Measurements from ENCODE around the gene PPP1R13L. TPM values are rescaled to one million over a fixed set of nuclear protein-coding genes. Genes with fewer than 3 reads are reported as not detected.

The PPP1R13L gene
- total RNA-seq, 4 donors from 2014 or later, result 5.5 to 15.5 (median 9.3) TPM

DNA sequence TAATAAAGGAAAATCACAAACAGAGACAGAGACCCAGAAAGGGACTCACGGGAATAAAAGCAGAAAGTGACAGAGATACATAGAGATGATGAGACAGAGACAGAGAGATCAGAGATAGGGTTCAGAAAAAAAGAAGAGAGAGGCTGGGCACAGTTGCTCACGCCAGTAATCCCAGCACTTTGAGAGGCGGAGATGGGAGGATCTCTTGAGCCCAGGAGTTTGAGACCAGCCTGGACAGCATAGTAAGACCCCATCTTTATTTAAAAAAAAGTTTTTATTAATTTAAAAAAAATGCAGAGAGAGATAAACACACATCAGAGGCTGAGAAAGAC lies 43.5 kb upstream of the PPP1R13L start:
- peaks cover 3 to 54% (median 17%) of the 10 kb centered on the region in 3 donors for H3K4me1 ChIP-seq
- no peak overlapping the region for H3K4me3 ChIP-seq
- peak overlapping the region in 1 of 4 donors; percentile 86 for H3K27ac ChIP-seq
- H3K9me3 ChIP-seq, result no peaks in the 10 kb centered on the region
- ATAC-seq, result no peak
- TF ChIP-seq POLR2A (IDR thresholded peaks at IDR 0.05), result no peak
- 78 to 94% methylated on average over 2 to 3 of the region's 3 CpGs for WGBS, 2 donors (ENCODE audit: low coverage in 1 of 2)
- no peaks in the 10 kb centered on the region for H3K36me3 ChIP-seq
- H3K27me3 ChIP-seq, result no peaks in the 10 kb centered on the region

GRCh38 chr19:45446944-45447343 lies 42.1 kb upstream of the PPP1R13L start:
- WGBS, 2 donors (ENCODE audit: low coverage in 1 of 2), result 67% methylated on average over 7 of the region's 7 CpGs; no CpG with 5 or more reads in 1 of the 2 donors
- peaks cover 3 to 63% (median 21%) of the 10 kb centered on the region in 3 donors for H3K4me1 ChIP-seq
- H3K27ac ChIP-seq, result peak overlapping the region in 3 of 4 donors; percentile 35 to 51 (median 37)
- no peak for ATAC-seq
- no peaks in the 10 kb centered on the region for H3K36me3 ChIP-seq
- H3K4me3 ChIP-seq, result no peak overlapping the region
- H3K9me3 ChIP-seq, result no peaks in the 10 kb centered on the region
- TF ChIP-seq POLR2A (IDR thresholded peaks at IDR 0.05) (no peak), EP300 (IDR thresholded peaks at IDR 0.05) (no peak), POLR2AphosphoS5 (IDR thresholded peaks at IDR 0.05) (no peak)
- TF ChIP-seq, protein P1, sequence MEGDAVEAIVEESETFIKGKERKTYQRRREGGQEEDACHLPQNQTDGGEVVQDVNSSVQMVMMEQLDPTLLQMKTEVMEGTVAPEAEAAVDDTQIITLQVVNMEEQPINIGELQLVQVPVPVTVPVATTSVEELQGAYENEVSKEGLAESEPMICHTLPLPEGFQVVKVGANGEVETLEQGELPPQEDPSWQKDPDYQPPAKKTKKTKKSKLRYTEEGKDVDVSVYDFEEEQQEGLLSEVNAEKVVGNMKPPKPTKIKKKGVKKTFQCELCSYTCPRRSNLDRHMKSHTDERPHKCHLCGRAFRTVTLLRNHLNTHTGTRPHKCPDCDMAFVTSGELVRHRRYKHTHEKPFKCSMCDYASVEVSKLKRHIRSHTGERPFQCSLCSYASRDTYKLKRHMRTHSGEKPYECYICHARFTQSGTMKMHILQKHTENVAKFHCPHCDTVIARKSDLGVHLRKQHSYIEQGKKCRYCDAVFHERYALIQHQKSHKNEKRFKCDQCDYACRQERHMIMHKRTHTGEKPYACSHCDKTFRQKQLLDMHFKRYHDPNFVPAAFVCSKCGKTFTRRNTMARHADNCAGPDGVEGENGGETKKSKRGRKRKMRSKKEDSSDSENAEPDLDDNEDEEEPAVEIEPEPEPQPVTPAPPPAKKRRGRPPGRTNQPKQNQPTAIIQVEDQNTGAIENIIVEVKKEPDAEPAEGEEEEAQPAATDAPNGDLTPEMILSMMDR (IDR thresholded peaks at IDR 0.05), result no peak
- no peaks in the 10 kb centered on the region for H3K27me3 ChIP-seq

DNA sequence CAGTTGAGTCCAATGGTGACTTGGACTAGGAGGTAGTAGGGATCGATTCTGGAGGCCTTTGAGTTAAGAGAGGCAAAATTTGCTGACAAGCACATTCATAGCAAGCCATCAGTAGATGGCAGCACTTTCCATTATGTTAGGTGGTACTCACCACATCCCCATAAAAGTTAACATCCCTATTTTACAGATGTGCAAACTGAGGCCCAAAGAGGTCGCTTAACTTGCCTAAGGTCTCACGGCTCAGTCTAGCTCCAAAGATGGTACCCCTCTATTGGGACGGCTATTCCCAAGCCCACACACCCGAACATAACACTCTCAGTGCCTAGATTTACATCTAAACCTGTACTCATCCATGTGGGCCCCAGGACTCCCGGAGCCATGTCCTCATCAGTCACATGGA lies 41.4 kb upstream of the PPP1R13L start:
- no peaks in the 10 kb centered on the region for H3K9me3 ChIP-seq
- no peak for ATAC-seq
- H3K36me3 ChIP-seq, result no peaks in the 10 kb centered on the region
- TF ChIP-seq, protein P1 (IDR thresholded peaks at IDR 0.05), result peak in 2 of 4 experiments; percentile 4 to 29
- TF ChIP-seq EP300 (IDR thresholded peaks at IDR 0.05) (no peak), POLR2AphosphoS5 (IDR thresholded peaks at IDR 0.05) (no peak)
- H3K4me1 ChIP-seq, result peaks cover 3 to 58% (median 21%) of the 10 kb centered on the region in 3 donors
- peak overlapping the region in 3 of 4 donors; percentile 35 to 51 (median 37) for H3K27ac ChIP-seq
- no peak overlapping the region for H3K4me3 ChIP-seq
- 76 to 100% methylated on average over 1 to 3 of the region's 6 CpGs for WGBS, 2 donors (ENCODE audit: low coverage in 1 of 2)
- no peaks in the 10 kb centered on the region for H3K27me3 ChIP-seq

DNA sequence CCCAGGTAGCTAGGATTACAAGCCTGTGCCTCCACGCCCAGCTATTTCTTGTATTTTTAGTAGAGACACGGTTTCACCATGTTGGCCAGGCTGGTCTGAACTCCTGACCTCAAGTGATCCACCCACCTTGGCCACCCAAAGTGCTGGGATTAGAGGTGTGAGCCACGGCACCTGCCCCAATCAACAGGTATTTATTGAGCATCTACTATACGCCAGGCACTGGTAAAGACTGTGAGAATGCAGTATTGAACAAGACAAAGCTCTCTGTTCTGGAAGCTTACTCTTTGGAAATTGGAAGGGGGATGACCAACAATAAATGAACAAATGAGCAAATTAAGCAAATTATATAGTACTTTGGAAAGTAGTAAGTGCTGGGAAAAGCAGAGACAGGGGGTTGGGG lies 40.3 kb upstream of the PPP1R13L start:
- H3K4me1 ChIP-seq, result peaks cover 3 to 59% (median 21%) of the 10 kb centered on the region in 3 donors
- H3K27me3 ChIP-seq, result no peaks in the 10 kb centered on the region
- peak overlapping the region in 3 of 4 donors; percentile 87 to 99 (median 91) for H3K27ac ChIP-seq
- H3K9me3 ChIP-seq, result no peaks in the 10 kb centered on the region
- no peak for ATAC-seq
- WGBS, 2 donors (ENCODE audit: low coverage in 1 of 2), result 94% methylated on average over 3 of the region's 4 CpGs; no CpG with 5 or more reads in 1 of the 2 donors
- TF ChIP-seq POLR2AphosphoS5 (IDR thresholded peaks at IDR 0.05), result no peak
- TF ChIP-seq, protein P1 (IDR thresholded peaks at IDR 0.05), result no peak
- TF ChIP-seq EP300 (IDR thresholded peaks at IDR 0.05), result no peak
- no peak for TF ChIP-seq POLR2A (IDR thresholded peaks at IDR 0.05)
- no peaks in the 10 kb centered on the region for H3K36me3 ChIP-seq
- H3K4me3 ChIP-seq, result no peak overlapping the region

- TF ChIP-seq POLR2A (IDR thresholded peaks at IDR 0.05), result peak; percentile 31 to 44
- TF ChIP-seq EP300 (IDR thresholded peaks at IDR 0.05), result no peak
- TF ChIP-seq POLR2AphosphoS5 (IDR thresholded peaks at IDR 0.05), result peak; percentile 61
- TF ChIP-seq, protein P1 (IDR thresholded peaks at IDR 0.05), result peak in 1 of 4 experiments; percentile 18
- H3K4me1 ChIP-seq, result peaks cover 3 to 55% (median 17%) of the 10 kb centered on the region in 3 donors
- H3K27ac ChIP-seq, result peak overlapping the region; percentile 76 to 99 (median 89)
- H3K9me3 ChIP-seq, result no peaks in the 10 kb centered on the region
- ATAC-seq, result peak; percentile 79
- WGBS, 2 donors (ENCODE audit: low coverage in 1 of 2), result 15 to 21% methylated on average over 15 to 19 of the region's 47 CpGs
- H3K36me3 ChIP-seq, result no peaks in the 10 kb centered on the region
- no peaks in the 10 kb centered on the region for H3K27me3 ChIP-seq
- H3K4me3 ChIP-seq, result peak overlapping the region; percentile 35 to 59
Measured at GRCh38 chr19:45444318-45445041, 39.6 kb upstream of the PPP1R13L start.

Measured in gastroesophageal sphincter (tissue), 4 donors.